ENCODE data around the gene PRG3.

DNA sequence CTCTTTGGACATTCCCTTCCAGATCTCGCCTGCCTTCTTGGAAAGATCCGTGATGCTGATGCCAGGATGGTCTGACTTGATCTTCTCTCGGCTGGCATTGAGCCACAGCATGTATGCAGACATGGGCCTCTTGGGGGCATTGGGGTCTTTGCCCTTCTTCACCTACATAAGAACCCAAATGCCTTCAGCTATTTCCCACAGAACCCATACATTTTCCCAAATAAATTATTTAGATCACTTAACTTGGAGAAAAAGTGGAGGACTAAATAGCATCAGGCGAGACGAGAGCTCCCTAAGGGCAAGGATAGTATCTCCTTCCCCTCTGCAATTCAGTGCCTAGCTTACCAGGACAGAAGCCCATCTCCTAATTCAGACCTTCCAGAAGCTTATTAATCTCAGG lies 53.2 kb downstream of the PRG3 start:
- TF ChIP-seq JUN (IDR thresholded peaks at IDR 0.05; ENCODE audit: borderline replicate concordance, insufficient read depth, insufficient read length, low read depth) (no peak), FOS (IDR thresholded peaks at IDR 0.05; ENCODE audit: borderline replicate concordance, insufficient read depth, low read length) (no peak), POLR2A (IDR thresholded peaks at IDR 0.05; ENCODE audit: low read depth, low read length) (no peak), POLR2AphosphoS5 (IDR thresholded peaks at IDR 0.05; ENCODE audit: insufficient read depth, low read depth, low read length) (no peak), EZH2 (IDR thresholded peaks at IDR 0.05; ENCODE audit: borderline replicate concordance, low read depth, low read length, severe bottlenecking) (no peak), GATA2 (IDR thresholded peaks at IDR 0.05; ENCODE audit: insufficient read depth, insufficient read length, low read depth, low read length) (no peak), MYC (IDR thresholded peaks at IDR 0.05; ENCODE audit: low read depth, low read length) (no peak)
- TF ChIP-seq, protein P1, sequence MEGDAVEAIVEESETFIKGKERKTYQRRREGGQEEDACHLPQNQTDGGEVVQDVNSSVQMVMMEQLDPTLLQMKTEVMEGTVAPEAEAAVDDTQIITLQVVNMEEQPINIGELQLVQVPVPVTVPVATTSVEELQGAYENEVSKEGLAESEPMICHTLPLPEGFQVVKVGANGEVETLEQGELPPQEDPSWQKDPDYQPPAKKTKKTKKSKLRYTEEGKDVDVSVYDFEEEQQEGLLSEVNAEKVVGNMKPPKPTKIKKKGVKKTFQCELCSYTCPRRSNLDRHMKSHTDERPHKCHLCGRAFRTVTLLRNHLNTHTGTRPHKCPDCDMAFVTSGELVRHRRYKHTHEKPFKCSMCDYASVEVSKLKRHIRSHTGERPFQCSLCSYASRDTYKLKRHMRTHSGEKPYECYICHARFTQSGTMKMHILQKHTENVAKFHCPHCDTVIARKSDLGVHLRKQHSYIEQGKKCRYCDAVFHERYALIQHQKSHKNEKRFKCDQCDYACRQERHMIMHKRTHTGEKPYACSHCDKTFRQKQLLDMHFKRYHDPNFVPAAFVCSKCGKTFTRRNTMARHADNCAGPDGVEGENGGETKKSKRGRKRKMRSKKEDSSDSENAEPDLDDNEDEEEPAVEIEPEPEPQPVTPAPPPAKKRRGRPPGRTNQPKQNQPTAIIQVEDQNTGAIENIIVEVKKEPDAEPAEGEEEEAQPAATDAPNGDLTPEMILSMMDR (IDR thresholded peaks at IDR 0.05; ENCODE audit: extremely low read depth in 1 of 2, insufficient read depth in 1 of 2, low read depth in 1 of 2, low read length in 2 of 2), result no peak
- TF ChIP-seq, protein P2, sequence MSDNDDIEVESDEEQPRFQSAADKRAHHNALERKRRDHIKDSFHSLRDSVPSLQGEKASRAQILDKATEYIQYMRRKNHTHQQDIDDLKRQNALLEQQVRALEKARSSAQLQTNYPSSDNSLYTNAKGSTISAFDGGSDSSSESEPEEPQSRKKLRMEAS (IDR thresholded peaks at IDR 0.05; ENCODE audit: insufficient read depth, insufficient read length), result no peak

Measured in endothelial cell of umbilical vein (primary cell).